SK-N-SH treated with all-trans-retinoic acid at 6 μM for 48 hours (cell line): ENCODE data around the gene SLC25A47.

Experiments used
- ATAC-seq: fragments of 200-7000 bp; cut with Tn5 transposase; 3 replicates; pipeline ENCODE4 v1.9.1; 2020; ENCODE audit warnings: mild to moderate bottlenecking, moderate library complexity
- SNAI2 ChIP-seq: fragments of 250-450 bp; sonication (Bioruptor Pico); IDR thresholded peaks from 2 replicates; pipeline ENCODE4 v1.5.0; 2020; ENCODE audit warnings: mild to moderate bottlenecking, moderate library complexity
- TF ChIP-seq, protein P1 (sequence below): fragments of 250-450 bp; sonication (Bioruptor Pico); IDR thresholded peaks from 2 replicates; pipeline ENCODE4 v1.5.0; 2020; ENCODE audit warnings: mild to moderate bottlenecking, moderate library complexity

The SLC25A47 gene

GRCh38 chr14:100376751-100377171, 53.6 kb downstream of the SLC25A47 start:
- TF ChIP-seq, protein P1, sequence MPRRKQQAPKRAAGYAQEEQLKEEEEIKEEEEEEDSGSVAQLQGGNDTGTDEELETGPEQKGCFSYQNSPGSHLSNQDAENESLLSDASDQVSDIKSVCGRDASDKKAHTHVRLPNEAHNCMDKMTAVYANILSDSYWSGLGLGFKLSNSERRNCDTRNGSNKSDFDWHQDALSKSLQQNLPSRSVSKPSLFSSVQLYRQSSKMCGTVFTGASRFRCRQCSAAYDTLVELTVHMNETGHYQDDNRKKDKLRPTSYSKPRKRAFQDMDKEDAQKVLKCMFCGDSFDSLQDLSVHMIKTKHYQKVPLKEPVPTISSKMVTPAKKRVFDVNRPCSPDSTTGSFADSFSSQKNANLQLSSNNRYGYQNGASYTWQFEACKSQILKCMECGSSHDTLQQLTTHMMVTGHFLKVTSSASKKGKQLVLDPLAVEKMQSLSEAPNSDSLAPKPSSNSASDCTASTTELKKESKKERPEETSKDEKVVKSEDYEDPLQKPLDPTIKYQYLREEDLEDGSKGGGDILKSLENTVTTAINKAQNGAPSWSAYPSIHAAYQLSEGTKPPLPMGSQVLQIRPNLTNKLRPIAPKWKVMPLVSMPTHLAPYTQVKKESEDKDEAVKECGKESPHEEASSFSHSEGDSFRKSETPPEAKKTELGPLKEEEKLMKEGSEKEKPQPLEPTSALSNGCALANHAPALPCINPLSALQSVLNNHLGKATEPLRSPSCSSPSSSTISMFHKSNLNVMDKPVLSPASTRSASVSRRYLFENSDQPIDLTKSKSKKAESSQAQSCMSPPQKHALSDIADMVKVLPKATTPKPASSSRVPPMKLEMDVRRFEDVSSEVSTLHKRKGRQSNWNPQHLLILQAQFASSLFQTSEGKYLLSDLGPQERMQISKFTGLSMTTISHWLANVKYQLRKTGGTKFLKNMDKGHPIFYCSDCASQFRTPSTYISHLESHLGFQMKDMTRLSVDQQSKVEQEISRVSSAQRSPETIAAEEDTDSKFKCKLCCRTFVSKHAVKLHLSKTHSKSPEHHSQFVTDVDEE (CRISPR knock-in tag): 0 out of 2 replicates have a peak, but pooled peaks have one; percentile 20
- no peak for TF ChIP-seq SNAI2 (CRISPR knock-in tag)
- ATAC-seq: peak; percentile 14
